Measurements from ENCODE around the gene MARCKSL1.

MARCKSL1 gene

DNA sequence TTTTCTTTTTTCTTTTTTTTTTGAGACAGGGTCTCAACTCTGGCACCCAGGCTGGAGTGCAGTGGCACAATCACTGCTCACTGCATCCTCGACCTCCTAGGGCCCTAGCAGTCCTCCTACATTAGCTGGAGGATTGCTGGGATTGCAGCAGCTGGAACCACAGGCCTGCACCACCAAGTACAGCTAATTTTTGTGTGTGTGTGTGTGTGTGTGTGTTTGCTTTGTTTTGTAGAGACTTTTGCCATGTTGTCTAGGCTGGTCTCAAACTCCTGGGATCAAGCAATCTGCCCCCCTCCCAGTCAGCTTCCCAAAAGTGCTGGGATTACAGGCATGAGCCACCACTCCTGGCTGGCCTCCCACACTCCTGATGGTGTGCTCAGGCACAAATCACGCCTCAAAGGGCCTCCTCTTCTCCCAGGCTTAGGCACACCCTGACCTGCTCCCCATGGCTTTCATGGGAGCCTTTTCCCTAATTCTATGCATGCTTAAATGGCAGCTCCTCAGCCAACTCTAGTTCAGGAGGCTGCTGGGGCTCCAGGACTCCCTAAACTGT, 16.9 kb upstream of the MARCKSL1 start:
- no peak for DNase-seq

GRCh38 chr1:32352239-32352745, 16.3 kb upstream of the MARCKSL1 start:
- no peak for DNase-seq

DNA sequence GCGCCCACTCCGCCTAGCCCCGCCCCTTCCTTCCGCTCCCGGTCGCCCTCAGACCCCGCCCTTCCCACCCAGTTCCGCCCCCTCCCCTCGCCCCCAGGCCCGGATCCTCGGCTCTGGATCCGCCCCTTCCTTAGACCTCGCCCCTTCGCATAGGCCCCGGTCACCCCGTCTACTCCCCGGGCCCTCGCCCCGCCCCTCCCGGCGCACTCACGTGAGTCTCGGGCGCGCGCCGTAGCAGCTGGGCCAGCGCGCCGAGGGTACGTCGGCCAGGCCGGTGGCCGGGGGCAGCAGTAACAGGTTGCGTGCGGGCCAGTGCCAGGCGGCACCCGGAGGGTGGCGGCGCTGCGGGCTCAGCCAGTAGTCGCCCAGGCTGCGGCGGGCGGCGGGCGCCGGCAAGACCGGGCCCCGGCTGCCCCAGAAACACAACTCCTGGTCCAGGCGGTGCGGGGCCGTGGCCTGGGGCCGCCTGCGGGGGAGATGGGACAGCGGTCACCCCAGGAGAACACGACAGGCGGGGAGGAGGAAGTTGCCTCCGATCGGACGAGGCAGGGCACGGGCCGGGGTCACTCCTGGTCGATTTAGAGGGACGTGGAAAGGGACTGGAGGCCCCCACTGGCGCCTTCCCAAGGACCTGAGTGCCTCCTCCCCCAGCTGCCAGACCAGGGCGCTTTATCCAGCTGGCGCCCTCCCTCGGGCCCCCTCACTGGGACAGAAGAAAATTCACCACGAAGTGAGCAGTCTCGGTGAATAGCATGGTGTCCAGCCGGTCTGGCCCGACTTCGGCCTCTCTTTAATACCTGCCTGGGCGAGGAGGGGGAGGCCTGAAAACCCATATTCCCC, 15.6 kb upstream of the MARCKSL1 start:
- peak; percentile 94 to 95 for DNase-seq

GRCh38 chr1:32350785-32351398, 14.9 kb upstream of the MARCKSL1 start:
- DNase-seq, result no peak

DNA sequence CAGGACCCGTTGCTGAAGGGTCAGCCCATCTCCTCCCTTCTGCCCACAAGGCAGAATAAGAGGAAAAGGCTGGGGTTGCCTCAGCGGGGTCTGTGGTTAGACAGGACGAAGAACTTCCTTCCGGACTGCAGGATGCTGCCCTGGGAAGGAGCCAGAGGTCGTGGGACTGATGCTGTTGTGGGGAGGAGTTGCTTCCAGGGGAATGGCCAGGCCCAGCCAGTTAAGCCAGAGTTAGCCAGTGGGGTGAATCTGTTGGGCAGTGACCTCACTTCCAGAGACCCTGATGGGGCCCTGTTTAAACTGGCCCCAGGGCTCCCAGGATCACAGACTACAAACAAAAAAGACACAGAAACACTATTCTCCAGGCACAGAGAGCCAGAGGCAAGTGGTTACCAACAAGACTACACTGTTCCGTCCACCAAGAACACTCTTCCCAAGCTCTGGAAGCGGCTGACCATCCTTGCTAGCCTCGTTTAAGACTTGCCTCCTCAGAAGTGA, 13.2 kb upstream of the MARCKSL1 start:
- peak in 1 of 2 donors; percentile 25 for DNase-seq

- no peak for DNase-seq
These were observed 10.6 kb upstream of the MARCKSL1 start for GRCh38 chr1:32346532-32347157.

DNA sequence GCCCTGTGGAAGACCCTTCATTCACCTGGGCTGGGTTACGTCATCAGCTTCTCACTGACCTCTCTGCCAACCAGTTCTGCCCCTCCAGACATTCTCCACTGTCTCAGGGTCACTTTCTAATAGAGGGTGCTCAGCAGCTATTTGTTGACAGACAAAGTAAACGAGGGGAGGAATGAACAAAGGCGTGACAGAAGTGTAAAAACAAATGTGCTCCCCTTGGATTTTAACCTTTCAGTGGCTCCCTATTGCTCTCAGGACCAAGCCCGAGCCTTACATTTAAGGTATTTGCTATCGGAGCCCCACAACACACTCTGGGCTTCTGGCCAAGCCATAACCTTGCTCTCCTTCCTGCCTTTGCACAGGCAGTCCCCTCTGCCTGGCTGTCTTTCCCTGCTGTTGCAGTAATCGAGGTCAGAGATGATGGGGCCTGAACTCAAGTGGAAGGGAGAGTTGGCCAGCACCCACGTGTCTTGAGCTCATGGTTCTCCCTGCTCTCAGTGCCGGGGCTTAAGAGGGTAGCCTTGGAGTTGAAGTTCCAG, 9.3 kb upstream of the MARCKSL1 start:
- DNase-seq, result no peak

GRCh38 chr1:32342704-32343103, 6.7 kb upstream of the MARCKSL1 start:
- no peak for DNase-seq

DNA sequence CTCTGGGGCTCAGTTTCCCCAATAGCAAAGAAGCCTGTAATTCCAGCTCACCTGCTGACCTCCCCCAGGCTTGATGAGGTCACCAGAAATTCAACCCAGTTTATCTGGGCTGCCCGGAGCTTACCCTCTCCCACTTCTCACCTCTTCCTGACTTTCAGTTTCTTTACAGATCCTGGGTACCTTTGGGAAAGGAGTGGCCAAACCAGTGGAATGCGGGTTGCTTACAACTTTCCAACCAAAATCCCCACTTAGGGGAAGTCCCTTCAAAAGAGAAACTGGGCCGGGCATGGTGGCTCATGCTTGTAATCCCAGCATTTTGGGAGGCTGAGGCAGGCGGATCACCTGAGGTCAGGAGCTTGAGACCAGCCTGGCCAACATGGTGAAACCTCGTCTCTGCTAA, 5.9 kb upstream of the MARCKSL1 start:
- no peak for DNase-seq

DNA sequence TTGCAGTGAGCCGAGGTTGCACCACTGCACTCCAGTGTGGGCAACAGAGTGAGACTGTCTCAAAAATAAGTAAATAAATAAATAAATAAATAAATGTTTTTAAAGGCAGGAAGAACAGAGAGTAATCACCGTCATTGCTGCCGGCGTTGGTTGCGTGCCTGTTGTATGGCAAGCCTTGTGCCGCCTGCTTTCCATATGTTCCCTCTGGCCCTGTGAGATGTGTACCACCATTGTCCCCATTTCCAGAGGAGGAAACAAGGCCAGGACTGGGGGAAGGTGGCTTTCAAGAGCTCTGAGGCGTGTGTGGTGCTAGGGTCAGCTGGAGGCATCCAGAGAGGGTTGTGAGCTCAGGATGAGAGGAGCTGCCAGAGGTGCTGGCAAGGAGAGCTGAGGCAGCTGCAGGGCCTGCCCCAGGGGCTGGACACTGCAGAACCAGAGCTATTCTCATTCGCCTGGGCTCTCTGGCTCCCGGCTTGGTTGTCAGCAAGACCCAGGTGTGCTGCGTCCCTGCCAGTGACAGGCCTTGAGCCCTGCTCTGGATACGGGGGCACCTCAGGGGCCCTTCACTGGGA, 5.2 kb upstream of the MARCKSL1 start:
- no peak for DNase-seq

GRCh38 chr1:32339363-32339978, 3.4 kb upstream of the MARCKSL1 start:
- DNase-seq, result peak in 1 of 2 donors; percentile 79

DNA sequence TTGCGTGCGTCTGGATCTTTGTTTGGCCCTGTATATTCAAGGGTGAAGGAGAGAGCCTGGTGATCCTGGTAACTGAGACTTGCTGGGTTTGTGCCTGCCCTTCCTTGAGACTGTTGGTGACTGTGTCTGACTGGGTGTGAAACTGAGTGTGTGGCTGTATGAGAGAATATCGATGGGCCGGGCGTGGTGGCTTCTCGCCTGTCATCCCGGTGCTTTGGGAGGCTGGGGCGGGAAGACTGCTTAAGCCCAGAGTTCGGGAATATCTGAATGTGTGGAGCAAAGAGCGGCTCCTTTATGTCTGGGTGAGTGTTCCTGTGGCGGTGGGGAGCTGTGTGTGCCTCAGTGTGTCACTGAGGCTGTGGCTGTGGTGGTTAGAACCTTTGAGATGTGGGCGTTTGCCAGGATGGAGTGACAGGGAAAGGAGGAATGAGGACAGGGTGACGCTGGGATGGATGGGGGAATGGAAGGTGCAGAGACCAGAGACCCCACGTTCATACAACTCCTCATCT, 2.7 kb upstream of the MARCKSL1 start:
- DNase-seq, result no peak

DNA sequence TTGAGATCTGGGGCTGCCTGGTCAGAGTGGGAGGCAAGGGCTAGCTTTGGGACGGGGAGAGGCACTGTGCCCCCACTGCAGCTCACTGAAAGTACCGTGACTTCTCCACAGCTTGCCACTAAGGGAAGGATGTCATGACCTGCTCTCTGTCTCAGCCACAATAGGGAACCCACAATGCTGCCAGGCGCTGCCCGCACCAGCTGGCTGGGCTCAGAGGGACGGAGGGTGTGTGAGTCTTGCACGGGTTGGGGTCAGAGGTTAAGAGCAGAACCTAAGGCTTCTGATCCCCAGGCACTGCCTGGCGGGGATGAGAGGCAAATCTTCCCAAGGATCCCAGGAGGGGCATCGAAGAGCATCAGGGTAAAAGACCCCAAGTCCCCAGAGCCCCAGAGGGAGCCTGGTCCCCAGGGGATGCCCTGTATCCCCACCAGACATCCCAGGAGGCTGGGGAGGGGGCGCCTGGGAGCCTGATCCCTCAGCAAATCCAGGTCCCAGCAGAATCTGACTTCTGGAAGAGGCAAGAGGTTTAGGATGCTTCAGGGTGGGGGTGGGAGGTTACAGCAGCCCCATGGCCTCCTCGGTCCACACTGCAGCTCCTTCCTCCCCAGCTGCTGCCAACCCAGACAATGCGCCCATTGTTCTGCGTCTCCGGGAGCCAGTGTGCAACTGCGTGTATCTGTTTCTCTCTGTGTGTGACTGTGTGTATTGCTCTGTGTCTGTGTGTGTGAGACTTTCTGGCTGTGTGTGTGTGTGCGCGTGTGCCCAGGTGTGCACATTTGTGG, 2.0 kb upstream of the MARCKSL1 start:
- peak; percentile 36 to 73 for DNase-seq

DNA sequence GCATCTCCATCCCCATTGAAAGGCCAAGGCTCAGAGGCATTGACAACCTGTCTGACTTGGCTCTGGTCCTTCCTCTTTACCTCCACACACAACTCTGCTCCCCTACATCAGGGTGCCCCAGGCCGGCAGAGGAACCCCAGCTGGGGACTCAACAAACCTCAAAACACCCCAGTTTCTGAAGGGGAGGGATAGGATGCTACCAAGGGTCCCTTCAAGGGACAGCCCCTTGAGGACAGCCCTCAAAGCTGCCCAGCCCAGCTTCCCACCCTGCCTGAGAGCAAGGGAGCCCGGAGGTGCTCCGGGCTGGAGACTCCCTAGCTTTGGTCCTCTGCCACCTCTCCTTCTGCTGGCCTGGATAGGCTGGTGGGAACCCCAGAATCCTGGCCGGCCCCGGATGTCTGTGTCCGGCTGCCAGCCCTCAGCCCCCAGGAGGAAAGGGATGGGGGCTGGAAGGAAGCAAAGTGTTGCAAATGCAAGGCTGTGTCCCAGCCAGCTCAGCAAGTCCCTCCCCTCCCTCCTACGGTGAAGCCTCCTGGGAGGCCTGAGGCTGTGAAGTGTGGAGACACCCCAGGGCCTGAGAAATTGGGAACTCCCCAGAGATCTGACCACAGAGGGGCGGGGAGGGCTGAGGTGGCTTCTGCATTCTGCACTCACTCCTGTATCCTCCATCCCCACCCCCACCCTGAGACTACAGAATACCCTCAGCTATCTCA, 1.1 kb upstream of the MARCKSL1 start:
- peak; percentile 73 to 86 for DNase-seq

- no peak for DNase-seq
These were observed 529 bp upstream of the MARCKSL1 start for GRCh38 chr1:32336591-32336932.

- no peak for DNase-seq
These were observed 571 bp downstream of the MARCKSL1 start for GRCh38 chr1:32335535-32335789.

DNA sequence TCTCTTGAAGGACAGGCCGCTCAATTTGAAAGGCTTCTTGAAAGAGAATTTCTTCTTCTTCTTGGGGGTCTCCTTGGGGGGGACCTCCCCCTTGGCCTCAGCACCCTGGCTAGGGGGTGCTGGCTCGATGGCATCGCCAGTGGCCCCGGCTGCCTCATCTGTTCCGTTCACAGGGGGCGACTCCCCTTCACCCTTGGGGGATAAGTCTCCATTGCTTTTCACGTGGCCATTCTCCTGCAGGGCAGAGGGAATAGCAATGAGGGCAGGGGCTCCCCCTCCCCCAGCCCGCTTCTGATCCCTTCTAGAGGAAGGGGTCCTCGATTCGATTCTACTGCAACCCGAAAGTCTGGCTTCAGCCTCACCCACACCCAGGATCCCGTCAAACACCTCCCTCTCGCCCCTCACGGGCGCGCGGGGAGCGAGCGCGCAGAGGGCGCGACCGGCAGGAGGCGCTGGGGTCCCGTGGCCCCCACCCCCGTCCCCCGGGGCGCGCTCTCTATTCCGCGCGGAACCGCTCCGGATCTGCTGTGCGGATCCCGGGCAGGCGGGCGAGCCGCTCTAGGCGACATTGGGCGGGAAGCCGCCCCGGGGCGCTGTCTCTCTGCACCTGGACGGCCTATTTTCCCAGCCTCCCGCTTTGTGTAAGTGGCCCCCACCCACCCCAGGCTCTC, 1.0 kb downstream of the MARCKSL1 start:
- peak; percentile 70 for DNase-seq

DNA sequence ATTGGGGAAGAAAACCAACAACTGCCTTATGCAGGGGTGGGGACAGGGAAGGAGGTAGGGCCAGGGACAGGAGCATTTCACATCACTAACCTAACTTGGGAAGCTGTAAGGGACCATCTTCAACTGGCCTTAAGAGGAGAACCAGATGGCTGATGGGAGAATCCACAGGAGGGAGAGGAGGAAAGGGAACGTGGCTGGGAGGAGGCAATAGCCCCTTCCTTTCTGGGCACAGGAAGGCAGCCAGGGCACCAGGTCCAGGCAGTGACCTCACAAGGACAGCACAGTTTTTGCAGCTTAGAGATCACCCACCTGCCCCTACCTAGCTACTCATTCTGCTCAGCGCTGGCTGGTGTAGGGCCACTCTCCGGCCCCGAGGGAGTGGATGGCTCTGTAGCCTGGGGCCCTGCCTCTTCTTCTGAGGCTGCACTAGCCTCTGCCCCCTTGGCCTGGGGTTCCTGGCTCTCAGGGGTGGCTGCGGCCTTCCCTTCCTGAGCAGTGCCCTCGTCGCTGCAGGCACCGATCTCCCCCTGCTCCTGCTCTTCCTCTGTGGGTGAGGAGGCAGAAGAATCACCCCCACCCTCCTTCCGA, 1.7 kb downstream of the MARCKSL1 start:
- no peak for DNase-seq

DNA sequence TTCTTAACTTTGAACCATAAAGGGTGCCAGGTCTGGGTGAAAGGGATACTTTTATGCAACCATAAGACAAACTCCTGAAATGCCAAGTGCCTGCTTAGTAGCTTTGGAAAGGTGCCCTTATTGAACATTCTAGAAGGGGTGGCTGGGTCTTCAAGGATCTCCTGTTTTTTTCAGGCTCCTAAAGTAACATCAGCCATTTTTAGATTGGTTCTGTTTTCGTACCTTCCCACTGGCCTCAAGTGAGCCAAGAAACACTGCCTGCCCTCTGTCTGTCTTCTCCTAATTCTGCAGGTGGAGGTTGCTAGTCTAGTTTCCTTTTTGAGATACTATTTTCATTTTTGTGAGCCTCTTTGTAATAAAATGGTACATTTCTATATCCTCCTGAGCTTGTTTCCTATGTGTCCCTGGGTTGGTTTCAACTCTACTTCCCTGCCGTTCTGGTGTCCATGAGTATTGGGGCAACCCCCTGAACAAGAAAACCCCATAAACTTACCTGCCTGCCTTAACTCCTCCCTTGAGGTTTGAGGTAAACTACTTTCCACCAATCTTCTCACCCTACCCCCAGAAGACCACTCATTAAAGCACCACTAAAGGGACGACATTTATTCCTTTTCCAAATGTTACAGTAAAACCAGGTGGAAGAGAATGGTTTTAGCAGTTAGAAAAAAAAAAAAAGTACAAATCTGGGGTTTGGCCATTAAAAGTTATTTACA, 2.6 kb downstream of the MARCKSL1 start:
- DNase-seq, result no peak
